Caki2 (cell line): Measurements from ENCODE around the gene LMAN2. TPM values are rescaled to one million over a fixed set of nuclear protein-coding genes. Genes with fewer than 3 reads are reported as not detected.
"Not testable (repeated sequence)": the region's sequence is repeated elsewhere in the genome, so short reads cannot be mapped to it uniquely, and the experiment has no call there.

ENCODE experiments used
- DNase-seq: peaks from one replicate; pipeline ENCODE4 v3.0.0-alpha.2; 2015; ENCODE audit warnings: low read depth
- in situ Hi-C: cut with HindIII; loops from 2 replicates; pipeline ENCODE4 v1.10.0; 2016; ENCODE audit warnings: low sequenced_read_pairs, low pct_unique_long_range_greater_than_20kb, mixed read lengths
- total RNA-seq: library from RNA; depleted of rRNA; stranded (reverse); fragments of >200 nt; shearing (Covaris generic); gene quantifications from 2 replicates; pipeline ENCODE4 v1.2.3, GENCODE V29; 2014; ENCODE audit warnings: low replicate concordance

Gene LMAN2
- total RNA-seq, 1 experiment from 2014 or later, result 602 TPM

GRCh38 chr5:177356746-177357145, 5.3 kb upstream of the LMAN2 start:
- DNase-seq, result no peak
- in situ Hi-C loops, result no loop called here

GRCh38 chr5:177355868-177356168, 4.3 kb upstream of the LMAN2 start:
- no peak for DNase-seq
- in situ Hi-C loops, result no loop called here

DNA sequence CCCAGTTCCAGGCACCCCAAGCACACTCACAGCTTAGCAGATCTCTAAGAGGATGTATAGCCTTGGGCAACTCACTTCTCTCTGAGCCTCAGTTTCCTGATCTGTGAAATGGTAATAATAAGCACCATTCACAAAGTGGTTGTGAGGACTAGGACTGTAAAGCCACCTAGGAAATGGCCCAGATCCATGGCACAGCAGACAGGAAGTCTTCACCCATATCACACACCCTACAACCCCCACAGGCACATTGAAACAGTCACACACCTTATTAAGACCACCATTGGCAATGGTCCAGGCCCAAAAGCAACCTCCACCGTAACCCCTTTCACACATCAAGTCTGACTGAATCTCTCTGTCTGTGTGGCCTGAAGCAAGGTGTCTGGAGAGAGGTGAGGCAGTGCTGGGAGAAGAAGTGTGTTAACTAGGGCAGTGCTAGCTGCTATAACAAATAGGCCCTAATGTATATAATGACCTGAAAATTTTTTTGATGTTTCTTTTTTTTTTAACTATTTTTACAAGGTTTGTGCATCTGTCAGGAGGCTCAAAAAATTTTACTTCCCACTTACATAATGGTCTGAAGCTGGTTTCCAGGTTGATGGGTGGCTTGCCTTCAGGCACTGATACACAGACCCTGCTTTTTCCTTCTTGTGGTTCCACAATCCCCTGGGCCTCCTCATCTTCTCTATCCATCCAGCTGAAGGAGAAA, 3.8 kb upstream of the LMAN2 start:
- in situ Hi-C loops, result no loop called here
- no peak for DNase-seq

DNA sequence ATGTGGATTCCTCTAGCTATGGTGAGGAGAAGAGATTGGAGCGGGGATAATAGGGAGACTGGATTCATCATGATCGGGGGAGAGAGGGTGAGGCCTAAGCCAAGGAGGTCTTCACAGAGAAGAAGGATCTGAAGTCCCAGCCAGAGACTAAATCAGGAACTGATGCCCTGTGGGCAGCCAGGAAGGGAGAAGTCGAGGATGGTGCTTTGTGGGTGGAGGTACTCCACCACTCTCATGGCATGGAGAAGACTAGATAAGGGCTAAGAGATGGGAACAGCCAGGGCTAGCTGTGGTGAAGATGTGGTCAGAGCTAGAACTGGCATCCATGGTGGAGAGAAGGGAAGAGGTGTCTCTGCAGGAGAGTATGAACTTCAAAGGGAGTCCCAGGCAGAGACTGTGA, 3.2 kb upstream of the LMAN2 start:
- no peak for DNase-seq
- in situ Hi-C loops, result no loop called here

- in situ Hi-C loops, result no loop called here
- peak; percentile 33 for DNase-seq
Observed at GRCh38 chr5:177354256-177354655, 2.8 kb upstream of the LMAN2 start.

DNA sequence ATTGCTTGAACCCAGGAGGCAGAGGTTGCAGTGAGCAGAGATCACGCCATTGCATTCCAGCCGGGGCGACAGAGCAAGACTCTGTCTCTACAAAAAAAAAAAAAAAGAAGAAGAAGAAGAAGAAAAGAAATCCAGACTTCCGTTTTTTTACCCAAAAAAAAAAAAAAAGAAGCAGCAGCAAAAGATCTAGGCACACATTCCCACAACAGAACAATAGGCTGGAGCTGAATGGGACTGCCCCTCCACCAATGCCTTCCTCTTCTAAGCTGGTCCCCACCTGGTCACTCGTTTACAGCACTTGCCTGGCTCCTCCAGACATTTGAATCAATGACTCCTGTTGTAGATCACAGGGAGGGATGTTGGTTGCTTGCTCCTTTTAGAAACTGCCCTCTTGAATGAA, 1.6 kb upstream of the LMAN2 start:
- in situ Hi-C loops, result no loop called here

DNA sequence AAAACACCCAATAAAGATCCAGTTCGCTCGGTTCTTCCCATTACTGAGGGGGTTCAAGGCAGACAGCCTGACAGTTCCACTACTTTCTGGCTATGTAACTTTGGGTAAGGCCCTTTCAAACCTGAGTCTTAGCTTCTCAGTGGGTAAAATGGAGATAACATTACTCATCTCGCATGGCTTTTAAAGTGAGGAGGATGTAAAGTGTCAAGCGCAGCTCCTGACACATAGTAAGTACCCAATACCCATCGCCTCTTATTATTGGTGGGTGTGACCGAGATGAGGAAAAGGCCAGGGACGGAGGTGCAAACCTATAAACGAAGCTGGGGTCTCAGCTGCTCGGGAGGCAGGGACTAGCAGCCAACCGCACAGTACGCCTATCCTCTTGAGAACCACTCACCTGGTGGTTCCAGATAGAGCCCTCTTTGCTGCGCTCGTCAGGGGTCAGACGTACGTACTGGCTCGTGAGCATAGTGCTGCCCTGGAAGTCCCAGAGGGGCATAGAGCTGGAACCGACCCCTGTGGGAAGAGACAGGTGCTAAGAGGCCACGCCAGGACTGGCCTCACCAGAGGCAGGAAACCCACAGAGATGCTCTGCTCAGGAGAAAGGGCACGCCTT, 584 bp downstream of the LMAN2 start:
- in situ Hi-C loops, result no loop called here

More for the DNA sequence above, 1.6 kb upstream of the LMAN2 start:
- no peak for DNase-seq

GRCh38 chr5:177349762-177350161, 1.7 kb downstream of the LMAN2 start:
- in situ Hi-C loops, result no loop called here
- no peak for DNase-seq

More for the DNA sequence above, 584 bp downstream of the LMAN2 start:
- no peak for DNase-seq

- in situ Hi-C loops, result no loop called here
- DNase-seq, result no peak
Observed at GRCh38 chr5:177349362-177349647, 2.2 kb downstream of the LMAN2 start.

GRCh38 chr5:177347699-177348098, 3.8 kb downstream of the LMAN2 start:
- in situ Hi-C loops, result no loop called here
- DNase-seq, result no peak

GRCh38 chr5:177346820-177347219, 4.6 kb downstream of the LMAN2 start:
- in situ Hi-C loops, result no loop called here

GRCh38 chr5:177344891-177345290, 6.6 kb downstream of the LMAN2 start:
- DNase-seq, result no peak
- in situ Hi-C loops, result no loop called here

More at GRCh38 chr5:177346820-177347219, 4.6 kb downstream of the LMAN2 start:
- DNase-seq, result no peak

DNA sequence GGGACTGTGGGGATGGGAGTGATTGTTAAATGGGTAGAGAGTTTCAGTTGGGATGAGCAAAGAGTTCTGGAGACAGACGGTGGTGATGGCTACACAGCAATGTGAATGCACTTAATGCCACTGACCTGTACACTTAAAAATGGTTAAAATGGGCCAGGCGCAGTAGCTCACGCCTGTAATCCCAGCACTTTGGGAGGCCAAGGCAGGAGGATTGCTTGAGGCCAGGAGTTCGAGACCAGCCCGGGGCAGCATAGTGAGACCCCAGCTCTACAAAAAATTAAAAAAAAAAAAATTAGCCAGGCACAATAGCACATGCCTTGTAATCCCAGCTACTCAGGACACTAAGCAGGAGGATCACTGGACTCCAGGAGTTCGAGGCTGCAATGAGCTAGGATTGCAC, 7.7 kb downstream of the LMAN2 start:
- DNase-seq, result no peak
- in situ Hi-C loops, result no loop called here

DNA sequence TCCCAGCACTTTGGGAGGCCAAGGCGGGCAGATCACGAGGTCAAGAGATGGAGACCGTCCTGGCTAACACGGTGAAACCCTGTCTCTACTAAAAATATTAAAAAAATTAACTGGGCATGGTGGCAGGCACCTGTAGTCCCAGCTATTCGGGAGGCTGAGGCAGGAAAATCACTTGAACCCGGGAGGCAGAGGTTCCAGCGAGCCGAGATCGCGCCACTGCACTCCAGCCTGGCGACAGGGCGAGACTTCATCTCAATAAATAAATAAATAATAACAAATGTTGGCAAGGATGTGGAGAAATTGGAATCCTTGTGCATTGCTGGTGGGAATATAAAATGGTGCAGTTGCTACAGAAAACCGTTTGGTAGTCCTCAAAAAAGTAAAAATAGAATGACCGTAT, 8.5 kb downstream of the LMAN2 start:
- in situ Hi-C loops, DNase-seq: not testable (repeated sequence)

DNA sequence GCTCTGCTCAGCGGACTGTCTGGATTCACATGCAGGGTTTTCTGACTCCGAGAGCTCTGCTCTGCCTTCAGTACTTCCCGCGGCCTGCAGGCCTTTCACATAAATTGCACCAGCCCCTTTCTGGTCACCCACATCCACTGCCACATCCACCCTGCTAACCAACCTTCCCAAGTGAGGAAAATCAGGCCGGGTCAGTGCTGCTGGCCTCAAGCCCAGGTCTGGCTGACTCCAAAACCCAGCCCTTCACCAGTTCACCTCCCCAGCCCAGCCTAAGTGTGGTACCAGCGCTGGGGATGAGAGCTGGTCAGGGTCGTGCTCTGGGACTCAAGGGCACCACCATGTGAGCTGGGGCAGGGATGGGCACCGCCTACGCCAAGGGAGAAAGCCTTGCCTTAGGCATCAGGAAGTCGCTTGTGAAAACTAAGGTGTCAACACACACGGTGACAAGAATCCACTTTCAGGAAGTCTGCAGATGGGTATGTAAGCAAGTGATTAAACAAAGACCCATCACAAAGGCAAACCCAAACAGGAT, 12.3 kb downstream of the LMAN2 start:
- in situ Hi-C loops, result no loop called here
- no peak for DNase-seq

- DNase-seq, result no peak
- in situ Hi-C loops, result no loop called here
Observed at GRCh38 chr5:177338251-177339106, 13.0 kb downstream of the LMAN2 start.

DNA sequence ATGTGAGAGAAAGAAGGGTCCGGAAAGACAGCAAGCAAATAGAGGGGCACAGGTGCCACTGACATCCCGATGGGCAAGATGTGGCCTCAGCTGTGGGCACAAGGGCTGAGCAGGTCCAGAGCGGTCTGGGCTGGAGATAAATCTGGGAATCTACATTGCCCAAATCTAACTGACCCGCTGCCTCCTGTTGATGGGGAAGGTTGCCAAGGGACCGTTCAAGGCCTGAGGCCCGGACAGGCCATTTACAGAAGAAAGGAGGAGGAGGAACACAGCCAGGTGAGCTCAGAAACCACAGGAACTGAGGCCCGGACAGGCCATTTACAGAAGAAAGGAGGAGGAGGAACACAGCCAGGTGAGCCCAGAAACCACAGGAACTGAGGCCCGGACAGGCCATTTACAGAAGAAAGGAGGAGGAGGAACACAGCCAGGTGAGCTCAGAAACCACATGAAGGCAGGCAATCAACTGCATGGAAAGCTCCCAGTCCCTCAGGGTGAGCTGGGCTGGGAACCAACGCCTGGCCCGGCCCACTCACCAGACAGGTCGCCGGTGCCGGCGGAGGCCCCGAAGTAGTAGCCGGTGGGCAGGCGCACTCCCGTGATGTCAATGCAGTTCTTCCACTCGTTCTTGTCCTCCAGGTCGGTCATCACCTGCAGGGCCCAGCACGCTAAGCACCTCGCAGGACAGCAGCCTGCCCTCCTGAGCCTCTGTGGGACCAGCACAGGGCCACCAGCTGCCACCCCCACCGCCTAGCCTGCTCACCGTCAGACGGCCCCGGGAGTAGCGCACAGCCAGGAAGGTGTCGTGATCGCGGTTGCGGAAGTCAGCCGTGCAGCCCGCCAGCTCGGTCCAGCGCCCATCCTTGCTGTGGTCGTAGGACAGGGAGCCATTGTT, 14.6 kb downstream of the LMAN2 start:
- DNase-seq, result no peak
- in situ Hi-C loops, result no loop called here

DNA sequence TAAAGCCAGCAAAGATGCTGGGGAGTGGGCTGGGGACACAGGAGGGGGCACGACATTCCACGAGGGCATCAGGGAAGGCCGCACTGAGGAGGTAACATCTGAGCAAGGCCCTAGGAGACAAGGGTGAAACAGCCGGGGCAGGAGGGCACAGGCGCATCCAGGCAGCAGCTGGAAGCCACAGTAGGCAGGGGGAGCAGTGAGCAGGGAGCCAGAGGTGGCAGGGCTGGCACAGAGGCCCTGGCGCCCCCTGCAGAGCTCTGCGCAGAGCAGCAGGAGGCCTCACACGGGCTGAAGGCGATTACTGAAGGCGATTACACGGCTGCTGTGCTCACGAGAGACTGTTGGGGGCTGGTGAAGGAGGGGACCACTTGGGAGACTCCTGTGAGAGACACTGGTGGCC, 15.4 kb downstream of the LMAN2 start:
- DNase-seq, result peak; percentile 35
- in situ Hi-C loops, result no loop called here
